ENCODE data around the gene OTUD7B. TPM values are rescaled to one million over a fixed set of nuclear protein-coding genes. Genes with fewer than 3 reads are reported as not detected.

OTUD7B gene
- total RNA-seq, 4 donors from 2014 or later, result 9.7 to 44.9 (median 28.8) TPM

DNA sequence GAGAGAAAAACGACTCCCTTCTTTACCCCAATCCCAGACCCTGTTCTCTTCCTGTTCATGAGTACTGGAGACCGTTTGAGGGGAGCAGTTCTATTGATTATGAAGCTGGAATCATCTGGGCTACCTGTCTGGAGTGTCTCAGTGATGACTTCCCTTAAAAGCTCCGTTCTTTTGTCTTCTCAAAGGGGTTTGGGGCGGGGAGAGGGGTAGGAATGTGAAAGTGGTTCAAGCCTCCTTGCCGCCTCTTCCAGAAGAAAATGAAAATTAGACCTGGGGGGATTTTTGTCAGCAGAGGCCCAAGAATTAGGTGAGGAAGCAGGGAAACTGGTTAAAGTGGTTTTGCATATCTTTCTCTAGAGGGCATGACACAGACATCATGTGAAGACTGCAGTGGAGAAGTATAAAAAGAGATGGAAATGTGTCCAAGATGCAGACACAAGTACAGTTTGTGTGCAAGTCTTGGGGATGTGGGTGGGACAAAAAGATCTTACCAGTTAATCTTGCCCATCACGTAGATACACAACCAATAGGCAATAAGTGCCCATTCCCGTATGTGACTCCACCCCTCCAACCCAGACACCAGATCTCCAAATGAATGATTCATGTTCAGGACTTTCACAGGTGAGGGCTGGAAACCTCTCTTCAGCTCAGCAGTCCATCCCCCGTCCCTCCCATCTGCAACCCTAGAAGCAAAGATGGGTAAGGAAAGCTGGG lies 73.4 kb downstream of the OTUD7B start:
- Histone ChIP-seq H3K36me3 (no peaks in the 10 kb centered on the region), H3K27me3 (no peaks in the 10 kb centered on the region), H3K9me3 (no peaks in the 10 kb centered on the region), H3K4me1 (peaks cover 0 to 10% of the 10 kb centered on the region in 2 donors), H3K4me3 (peak overlapping the region; percentile 66 to 73), H3K27ac (peak overlapping the region; percentile 88 to 90)
- TF ChIP-seq POLR2A (IDR thresholded peaks at IDR 0.05), result no peak
- TF ChIP-seq, protein P1, sequence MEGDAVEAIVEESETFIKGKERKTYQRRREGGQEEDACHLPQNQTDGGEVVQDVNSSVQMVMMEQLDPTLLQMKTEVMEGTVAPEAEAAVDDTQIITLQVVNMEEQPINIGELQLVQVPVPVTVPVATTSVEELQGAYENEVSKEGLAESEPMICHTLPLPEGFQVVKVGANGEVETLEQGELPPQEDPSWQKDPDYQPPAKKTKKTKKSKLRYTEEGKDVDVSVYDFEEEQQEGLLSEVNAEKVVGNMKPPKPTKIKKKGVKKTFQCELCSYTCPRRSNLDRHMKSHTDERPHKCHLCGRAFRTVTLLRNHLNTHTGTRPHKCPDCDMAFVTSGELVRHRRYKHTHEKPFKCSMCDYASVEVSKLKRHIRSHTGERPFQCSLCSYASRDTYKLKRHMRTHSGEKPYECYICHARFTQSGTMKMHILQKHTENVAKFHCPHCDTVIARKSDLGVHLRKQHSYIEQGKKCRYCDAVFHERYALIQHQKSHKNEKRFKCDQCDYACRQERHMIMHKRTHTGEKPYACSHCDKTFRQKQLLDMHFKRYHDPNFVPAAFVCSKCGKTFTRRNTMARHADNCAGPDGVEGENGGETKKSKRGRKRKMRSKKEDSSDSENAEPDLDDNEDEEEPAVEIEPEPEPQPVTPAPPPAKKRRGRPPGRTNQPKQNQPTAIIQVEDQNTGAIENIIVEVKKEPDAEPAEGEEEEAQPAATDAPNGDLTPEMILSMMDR (IDR thresholded peaks at IDR 0.05), result peak in 2 of 4 experiments; percentile 10 to 14
- DNase-seq, result no peak
- intact Hi-C loops (cut with DNase I; ENCODE audit: low total_unique reads), result no loop called here

DNA sequence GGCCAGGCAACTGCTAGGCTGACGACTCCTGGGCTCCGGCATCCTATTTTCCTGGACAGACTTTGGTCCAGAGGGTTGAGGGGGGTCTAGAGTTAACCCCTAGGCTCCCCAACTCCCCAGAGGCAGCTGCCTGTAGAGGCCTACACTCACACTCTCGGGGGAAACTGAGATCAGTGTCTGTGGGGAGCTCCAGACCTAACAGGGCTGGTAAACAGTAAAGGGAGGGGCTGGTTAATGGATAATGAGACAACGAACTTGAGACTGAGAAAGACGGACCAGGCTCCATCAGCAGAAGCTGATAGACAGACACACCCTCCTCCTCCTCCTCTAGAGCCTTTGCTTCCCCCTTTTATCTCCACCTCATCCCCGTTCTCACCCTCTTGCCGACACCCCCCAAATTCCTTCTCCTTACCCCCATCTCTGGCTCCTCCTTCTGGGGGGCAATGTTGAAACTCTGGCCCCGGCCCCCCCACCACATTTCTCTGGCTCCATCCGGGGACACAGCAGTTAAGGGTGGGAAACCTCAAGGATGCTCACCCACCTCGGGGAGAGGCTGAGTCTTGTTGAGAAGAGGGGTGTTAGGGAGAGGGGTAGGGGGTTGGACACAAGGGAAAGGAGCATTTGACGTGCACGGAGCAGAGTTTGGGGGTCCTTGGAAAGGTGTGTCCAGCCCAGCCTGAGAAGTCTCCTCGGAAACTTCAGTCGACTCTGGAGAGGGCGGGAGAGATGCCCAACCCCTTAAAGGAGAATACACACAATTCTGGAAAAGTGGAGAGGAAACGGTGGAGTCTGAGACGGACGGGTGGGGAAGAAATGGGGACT lies 74.1 kb downstream of the OTUD7B start, which contains the start of gene MTMR11:
Gene MTMR11 (minus strand): TSS at position 710 of the 822 bp plus-strand sequence. CDS start 232 bp downstream, at position 478.
- Histone ChIP-seq H3K9me3 (no peaks in the 10 kb centered on the region), H3K4me3 (peak within 1 kb of the TSS; percentile 66 to 73), H3K27ac (peak within 1 kb of the TSS; percentile 88 to 90), H3K36me3 (no peaks in the 10 kb centered on the region), H3K4me1 (peaks cover 0 to 10% of the 10 kb centered on the region in 2 donors), H3K27me3 (no peaks in the 10 kb centered on the region)
- intact Hi-C loops (cut with DNase I; ENCODE audit: low total_unique reads), result no loop called here
- TF ChIP-seq, protein P1 (IDR thresholded peaks at IDR 0.05), result no peak
- no peak for TF ChIP-seq POLR2A (IDR thresholded peaks at IDR 0.05)
- peak; percentile 41 to 67 for DNase-seq

DNA sequence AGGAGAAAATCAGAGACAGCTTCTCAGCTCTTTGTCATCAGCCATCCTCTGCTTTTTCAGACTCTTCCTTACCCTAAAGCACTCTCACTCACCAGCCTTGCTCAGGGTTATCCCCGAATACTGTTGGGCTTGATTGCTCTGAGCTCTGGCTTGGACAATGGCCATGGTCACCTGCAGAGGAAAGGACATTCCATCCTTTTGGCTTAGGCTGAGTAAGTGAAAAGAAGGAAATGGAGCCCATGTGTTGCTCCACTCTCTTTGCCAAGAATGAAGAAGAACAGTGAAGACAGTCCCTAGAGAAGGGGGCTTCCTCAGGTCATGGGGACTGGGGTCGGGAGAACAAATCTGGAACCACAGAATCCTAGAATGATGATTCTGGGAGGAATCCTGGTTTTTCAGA lies 76.2 kb downstream of the OTUD7B start:
- no peak for TF ChIP-seq POLR2A (IDR thresholded peaks at IDR 0.05)
- TF ChIP-seq, protein P1 (IDR thresholded peaks at IDR 0.05), result no peak
- no peak overlapping the region for H3K4me3 ChIP-seq
- H3K4me1 ChIP-seq, result peaks cover 0 to 10% of the 10 kb centered on the region in 2 donors
- peak overlapping the region in 1 of 2 donors; percentile 90 for H3K27ac ChIP-seq
- no peaks in the 10 kb centered on the region for H3K27me3 ChIP-seq
- intact Hi-C loops (cut with DNase I; ENCODE audit: low total_unique reads), result no loop called here
- H3K36me3 ChIP-seq, result no peaks in the 10 kb centered on the region
- no peak for DNase-seq
- no peaks in the 10 kb centered on the region for H3K9me3 ChIP-seq

DNA sequence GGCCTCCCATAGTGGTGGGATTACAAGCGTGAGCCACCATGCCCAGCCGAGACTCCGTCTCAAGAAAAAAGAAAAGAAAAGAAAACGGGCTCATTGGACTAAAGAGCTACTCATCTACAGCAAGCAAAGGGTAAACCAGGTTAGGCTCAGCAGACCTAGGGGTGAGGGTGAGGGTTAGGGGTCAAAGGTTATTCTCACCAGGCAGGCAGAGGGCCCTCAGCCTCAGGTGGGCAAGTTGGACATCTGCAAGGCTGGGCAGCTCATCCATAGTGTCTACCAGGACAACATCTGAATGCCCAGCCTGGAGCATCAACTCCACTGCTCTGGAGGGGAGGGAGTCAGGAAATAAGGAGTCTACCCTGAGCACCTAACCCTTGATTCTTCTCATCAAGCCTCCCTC lies 77.3 kb downstream of the OTUD7B start:
- Histone ChIP-seq H3K9me3 (no peaks in the 10 kb centered on the region), H3K27ac (no peak overlapping the region), H3K36me3 (no peaks in the 10 kb centered on the region), H3K4me3 (no peak overlapping the region), H3K4me1 (peaks cover 0 to 10% of the 10 kb centered on the region in 2 donors), H3K27me3 (no peaks in the 10 kb centered on the region)
- intact Hi-C loops (cut with DNase I; ENCODE audit: low total_unique reads), result no loop called here
- no peak for DNase-seq
- TF ChIP-seq, protein P1 (IDR thresholded peaks at IDR 0.05), result no peak
- TF ChIP-seq POLR2A (IDR thresholded peaks at IDR 0.05), result no peak

DNA sequence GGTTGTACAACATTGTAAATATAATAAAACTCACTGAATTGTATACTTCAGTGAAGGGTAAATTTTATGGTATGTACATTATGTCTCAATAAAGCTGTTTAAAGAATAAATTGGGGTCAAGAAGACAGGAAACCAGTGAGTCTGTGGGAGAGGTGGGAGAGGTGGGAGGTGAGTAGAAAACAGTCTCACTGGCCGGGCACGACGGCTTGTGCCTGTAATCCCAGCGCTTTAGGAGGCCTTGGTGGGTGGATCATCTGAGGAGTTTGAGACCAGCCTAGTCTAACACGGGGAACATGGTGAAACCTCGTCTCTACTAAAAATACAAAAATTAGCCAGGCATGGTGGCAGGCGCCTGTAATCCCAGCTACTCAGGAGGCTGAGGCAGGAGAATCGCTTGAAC lies 78.1 kb downstream of the OTUD7B start:
- Histone ChIP-seq H3K4me3 (no peak overlapping the region), H3K4me1 (peaks cover 0 to 5% of the 10 kb centered on the region in 2 donors), H3K9me3 (no peaks in the 10 kb centered on the region), H3K27ac (no peak overlapping the region), H3K27me3 (no peaks in the 10 kb centered on the region), H3K36me3 (no peaks in the 10 kb centered on the region)
- TF ChIP-seq, protein P1 (IDR thresholded peaks at IDR 0.05), result no peak
- no peak for TF ChIP-seq POLR2A (IDR thresholded peaks at IDR 0.05)
- no peak for DNase-seq
- intact Hi-C loops (cut with DNase I; ENCODE audit: low total_unique reads), result no loop called here
